K562 (cell line): ENCODE measurements around the gene SDHAF4. TPM values are rescaled to one million over a fixed set of nuclear protein-coding genes. Genes with fewer than 3 reads are reported as not detected.
A peak's percentile ranks its signal among the peaks of the same experiment; 100 is the strongest.

Experiments
- ATAC-seq: fragments of 200-7000 bp; cut with Tn5 transposase; 3 replicates; pipeline ENCODE4 v1.9.1; 2020; ENCODE audit warnings: moderate library complexity
- BruUV-seq: library from RNA; stranded (reverse); fragments of 400-500 nt; replicated peaks from 2 replicates; lab custom pipeline; 2021; lab: Mats Ljungman, UMichigan
- CTCF ChIA-PET: fragments of 300-600 bp; formaldehyde crosslinking; extraction: SDS; loops from one replicate; lab custom pipeline; 2021; ENCODE audit warnings: low intra/inter-chr PET ratio; lab: Yijun Ruan, JAX
- POLR2A ChIA-PET: fragments of 300-600, 350-650 bp; sonication (Branson Sonifier 250); formaldehyde crosslinking; extraction: SDS; loops from one replicate; lab custom pipeline; 2021; ENCODE audit warnings: antibody characterized with exemption, inconsistent platforms; lab: Yijun Ruan, JAX
- DNase-seq, 4 experiments: peaks; one replicate each; pipeline versions ENCODE4 v3.0.0 to v3.0.0-alpha.2; 2011 to 2018; ENCODE audit warnings: low spot score in 3 of 4, mixed read lengths in 3 of 4; ENCODE audit errors: extremely low read depth in 1 of 4
- FAIRE-seq: peaks from 2 replicates; lab custom pipeline; 2011; peaks lifted over from hg19 to GRCh38; lab: Jason Lieb, UNC
- H2AFZ ChIP-seq: 2 replicates; pipeline ENCODE4 v1.6.0; 2011; ENCODE audit warnings: low read depth, low read length, control low read depth, inconsistent platforms
- H3K27ac ChIP-seq: fragments of 200-600 bp; 3 replicates; pipeline ENCODE4 v1.8.0; 2011; ENCODE audit warnings: low read depth, mild to moderate bottlenecking, control low read depth, inconsistent platforms, low read length, moderate library complexity, mixed read lengths; ENCODE audit errors: extremely low read depth
- H3K27me3 ChIP-seq, 2 experiments: fragments of 300-600 bp in 1 of 2; 2 replicates in 1 of 2; 3 replicates in 1 of 2; pipeline versions ENCODE4 v1.6.0 to v1.8.0; 2011; ENCODE audit warnings: inconsistent platforms in 2 of 2, low read length in 2 of 2, mild to moderate bottlenecking in 1 of 2, mixed read lengths in 1 of 2, moderate library complexity in 1 of 2; ENCODE audit not compliant: control insufficient read depth in 2 of 2, insufficient read depth in 2 of 2
- H3K36me3 ChIP-seq: fragments of 300-600 bp; 3 replicates; pipeline ENCODE4 v1.8.0; 2011; ENCODE audit warnings: mild to moderate bottlenecking, low read length, inconsistent platforms; ENCODE audit not compliant: control insufficient read depth, insufficient read depth
- H3K4me1 ChIP-seq, 2 experiments: fragments of 200-600 bp in 1 of 2; replicated peaks in 1 of 2; 2 replicates in 1 of 2; 3 replicates in 1 of 2; pipeline versions ENCODE4 v1.5.1 to v1.8.0; 2011; ENCODE audit warnings: inconsistent platforms in 2 of 2, low read length in 2 of 2, mild to moderate bottlenecking in 1 of 2, mixed read lengths in 1 of 2, moderate library complexity in 1 of 2; ENCODE audit not compliant: control insufficient read depth in 2 of 2, insufficient read depth in 2 of 2
- H3K4me2 ChIP-seq: 2 replicates; pipeline ENCODE4 v1.6.1; 2011; ENCODE audit warnings: low read length, control low read depth, inconsistent platforms, mixed read lengths; ENCODE audit not compliant: insufficient read depth
- H3K4me3 ChIP-seq: fragments of 200-600 bp; sonication (generic), shearing (Covaris generic); 2 replicates; pipeline ENCODE4 v1.5.1; 2016; ENCODE audit warnings: control low read depth, inconsistent platforms
- H3K79me2 ChIP-seq: fragments of 200-600 bp; 3 replicates; pipeline ENCODE4 v1.8.0; 2011; ENCODE audit warnings: low read length, inconsistent platforms; ENCODE audit not compliant: control insufficient read depth, insufficient read depth
- H3K9ac ChIP-seq, 2 experiments: 2 replicates each; pipeline versions ENCODE4 v1.6.0 to v1.6.1; 2011; ENCODE audit warnings: low read depth in 2 of 2, low read length in 2 of 2, control low read depth in 1 of 2, inconsistent platforms in 1 of 2, mild to moderate bottlenecking in 1 of 2, mixed read lengths in 1 of 2; ENCODE audit not compliant: insufficient read depth in 1 of 2
- H3K9me1 ChIP-seq: one replicate; pipeline ENCODE4 v1.6.0; 2011; ENCODE audit warnings: inconsistent platforms, mild to moderate bottlenecking, low read length, moderate library complexity; ENCODE audit not compliant: control insufficient read depth, insufficient read depth
- H3K9me3 ChIP-seq: replicated peaks from 2 replicates; pipeline ENCODE4 v1.5.1; 2011; ENCODE audit warnings: low read depth, low read length, inconsistent platforms; ENCODE audit not compliant: control insufficient read depth, insufficient read depth
- H4K20me1 ChIP-seq: replicated peaks from 2 replicates; pipeline ENCODE4 v1.6.1; 2011; ENCODE audit warnings: low read length, inconsistent platforms, mixed read lengths; ENCODE audit not compliant: control insufficient read depth, insufficient read depth
- CBFA2T3 ChIP-seq: fragments of 450-650 bp; IDR thresholded peaks from 2 replicates; pipeline ENCODE4 v1.6.1; 2017
- CHD1 ChIP-seq: fragments of 200-600 bp; sonication (generic); IDR thresholded peaks from one replicate; pipeline ENCODE4 v1.6.1; 2012; ENCODE audit warnings: mild to moderate bottlenecking, moderate library complexity, low read length, inconsistent platforms
- CSDE1 ChIP-seq, 2 experiments: fragments of 450-650 bp; IDR thresholded peaks; 2 replicates each; pipeline ENCODE4 v1.6.1; 2016; ENCODE audit warnings: mild to moderate bottlenecking in 1 of 2
- EGR1 ChIP-seq: fragments of 450-650 bp; conservative IDR thresholded peaks from 2 replicates; pipeline ENCODE4 v1.6.1; 2017; ENCODE audit warnings: mild to moderate bottlenecking
- FOXK2 ChIP-seq, 2 experiments: fragments of 450-650 bp; IDR thresholded peaks in 1 of 2; conservative IDR thresholded peaks in 1 of 2; 2 replicates each; pipeline ENCODE4 v1.6.1; 2016; ENCODE audit warnings: low read depth in 2 of 2, mild to moderate bottlenecking in 1 of 2
- FOXO4 ChIP-seq: fragments of 450-650 bp; formaldehyde crosslinking; IDR thresholded peaks from 2 replicates; pipeline ENCODE4 v1.4.0; 2020; ENCODE audit warnings: mild to moderate bottlenecking, moderate library complexity
- GATAD2A ChIP-seq: fragments of 450-650 bp; IDR thresholded peaks from 2 replicates; pipeline ENCODE4 v1.6.1; 2017
- GATAD2B ChIP-seq: fragments of 450-650 bp; IDR thresholded peaks from 2 replicates; pipeline ENCODE4 v1.6.1; 2017; ENCODE audit warnings: mild to moderate bottlenecking, borderline replicate concordance
- HEY1 ChIP-seq: fragments of 250-450 bp; sonication (Bioruptor Pico); IDR thresholded peaks from 2 replicates; pipeline ENCODE4 v1.5.0; 2020; ENCODE audit warnings: mild to moderate bottlenecking, moderate library complexity, borderline replicate concordance
- IRF2 ChIP-seq: sonication (generic); formaldehyde crosslinking; IDR thresholded peaks from 2 replicates; pipeline ENCODE4 v1.8.1; 2022; ENCODE audit warnings: mild to moderate bottlenecking, missing genetic modification reagents
- KDM2B ChIP-seq: fragments of 250-450 bp; sonication (Bioruptor Pico); IDR thresholded peaks from 2 replicates; pipeline ENCODE4 v1.8.0; 2021; ENCODE audit warnings: mild to moderate bottlenecking, moderate library complexity
- NR2C2 ChIP-seq, 2 experiments: fragments of 200-800 bp in 1 of 2; sonication (Bioruptor generic) in 1 of 2; sonication (generic) in 1 of 2; formaldehyde crosslinking in 1 of 2; IDR thresholded peaks; 2 replicates each; pipeline versions ENCODE4 v1.6.1 to v1.8.0; 2016 to 2022; ENCODE audit warnings: mild to moderate bottlenecking in 1 of 2, missing compliant biosample characterization in 1 of 2, missing genetic modification characterization in 1 of 2, missing genetic modification reagents in 1 of 2
- PHTF2 ChIP-seq: fragments of 250-450 bp; sonication (Bioruptor Pico); IDR thresholded peaks from 2 replicates; pipeline ENCODE4 v1.5.0; 2021; ENCODE audit warnings: mild to moderate bottlenecking
- SLC30A9 ChIP-seq: fragments of 250-450 bp; sonication (Bioruptor Pico); IDR thresholded peaks from 2 replicates; pipeline ENCODE4 v1.8.0; 2022; ENCODE audit warnings: mild to moderate bottlenecking, moderate library complexity
- SMARCA5 ChIP-seq: fragments of 450-650 bp; IDR thresholded peaks from 2 replicates; pipeline ENCODE4 v1.6.1; 2016
- SREBF1 ChIP-seq: fragments of 150-350 bp; IDR thresholded peaks from 2 replicates; pipeline ENCODE4 v1.6.1; 2014; ENCODE audit warnings: antibody characterized with exemption, low read depth, low read length, borderline replicate concordance
- TEAD1 ChIP-seq, 2 experiments: fragments of 450-650 bp in 1 of 2; sonication (generic) in 1 of 2; formaldehyde crosslinking; IDR thresholded peaks; 2 replicates each; pipeline versions ENCODE4 v1.4.0 to v1.8.0; 2020 to 2022; ENCODE audit warnings: mild to moderate bottlenecking in 2 of 2, missing genetic modification reagents in 1 of 2
- ZFP30 ChIP-seq: fragments of 250-450 bp; sonication (Bioruptor Pico); IDR thresholded peaks from 2 replicates; pipeline ENCODE4 v1.8.0; 2022; ENCODE audit warnings: moderate library complexity, mild to moderate bottlenecking, inconsistent platforms, borderline replicate concordance
- ZNF3 ChIP-seq: fragments of 250-450 bp; sonication (Bioruptor Pico); IDR thresholded peaks from 2 replicates; pipeline ENCODE4 v1.5.0; 2021; ENCODE audit warnings: mild to moderate bottlenecking, moderate library complexity
- WGBS: fragments of 100-300 bp; shearing (Covaris generic); methylation state at CpG from one replicate; pipeline ENCODE4 v1.1.6; 2016; ENCODE audit warnings: low coverage, mixed read lengths; ENCODE audit not compliant: insufficient coverage; ENCODE audit errors: missing lambda C conversion rate; 5-methylcytosine and 5-hydroxymethylcytosine counted together
- in situ Hi-C: fragments of 300-500 bp; cut with MboI; formaldehyde crosslinking; loops from 4 replicates; pipeline ENCODE4 v1.15.0; 2018; ENCODE audit warnings: inconsistent platforms, mixed read lengths
- intact Hi-C: fragments of 100-400 bp; cut with micrococcal nuclease; formaldehyde crosslinking; loops from 2 replicates; pipeline ENCODE4 v1.14.2; 2022
- polyA plus RNA-seq, 8 experiments: library from polyadenylated mRNA; depleted of rRNA in 4 of 8; stranded (reverse) in 5 of 8; unstranded in 3 of 8; fragments of >200 nt; fragmentation: Nextera tagmentation in 2 of 8; fragmentation: Illumina TruSeq in 1 of 8; extraction: Ambion mirVana in 2 of 8; extraction: Trizol in 1 of 8; gene quantifications; 2 replicates each; pipeline versions ENCODE4 v1.2.1 to v1.2.3, GENCODE V29; 2011 to 2014; ENCODE audit warnings: inconsistent platforms in 1 of 8, missing spikeins in 1 of 8
- total RNA-seq, 7 experiments: library from RNA; depleted of rRNA in 6 of 7; stranded (reverse); fragments of >200 nt in 6 of 7; fragmentation: Illumina TruSeq in 2 of 7; extraction: Trizol in 2 of 7; gene quantifications; 2 replicates each; pipeline versions ENCODE4 v1.2.1 to v1.2.3, GENCODE V29; 2011 to 2021; ENCODE audit warnings: low replicate concordance in 1 of 7

Gene SDHAF4
- total and polyA plus RNA-seq, 9 of the 15 experiments (the other 6 are each of a cell fraction or from before 2014, with no cell fraction given) = 3.5 to 12.0 (median 6.2) TPM

GRCh38 chr6:70599187-70599586 lies 32.5 kb downstream of the SDHAF4 start:
- Histone ChIP-seq H3K27me3 (peaks cover 0 to 6% of the 10 kb centered on the region in 2 experiments; a peak in 4 of 5 replicates), H3K79me2 (no peaks in the 10 kb centered on the region), H2AFZ (no peak overlapping the region)
- intact Hi-C loops = no loop called here
- FAIRE-seq = no peak
- CTCF ChIA-PET = no interaction called here
- no peak for TF ChIP-seq ZFP30 (CRISPR knock-in tag)
- no peak for TF ChIP-seq SMARCA5
- TF ChIP-seq FOXO4 (CRISPR knock-in tag) = no peak
- no peak for TF ChIP-seq EGR1
- no peak for TF ChIP-seq PHTF2 (CRISPR knock-in tag)
- no peak for TF ChIP-seq KDM2B (CRISPR knock-in tag)
- no peak for TF ChIP-seq HEY1
- no peak for TF ChIP-seq IRF2 (CRISPR knock-in tag)
- TF ChIP-seq GATAD2A = no peak
- no peak for TF ChIP-seq ZNF3 (CRISPR knock-in tag)
- no peak for TF ChIP-seq SLC30A9
- TF ChIP-seq SREBF1 = no peak
- no peak for TF ChIP-seq CHD1
- no peak for TF ChIP-seq FOXK2 (conservative IDR thresholded peaks at IDR 0.05 in 1 of 2, IDR thresholded peaks at IDR 0.05 in 1 of 2; ENCODE audit: low read depth in 2 of 2)
- no peak for TF ChIP-seq NR2C2 (CRISPR knock-in tag; IDR thresholded peaks at IDR 0.05)
- TF ChIP-seq NR2C2 (tag; IDR thresholded peaks at IDR 0.05) = no peak
- TF ChIP-seq GATAD2B = no peak
- TF ChIP-seq CBFA2T3 = no peak
- no peak for TF ChIP-seq CSDE1 (IDR thresholded peaks at IDR 0.05)
- no peak for TF ChIP-seq TEAD1 (CRISPR knock-in tag; IDR thresholded peaks at IDR 0.05)
- TF ChIP-seq, all 486 proteins: peak for 0
- DNase-seq (peak in 1 of 4 experiments; percentile 19), ATAC-seq (peak; percentile 47; the same call in 1 of the 3 replicates)
- H3K9me3 ChIP-seq = no peaks in the 10 kb centered on the region
- in situ Hi-C loops = no loop called here
- POLR2A ChIA-PET = interaction anchor here (0.5 kb wide), 1 partner anchor 92 kb away, joined by 3 read pairs; no protein-coding TSS in a partner anchor
- no peak overlapping the region for H3K27ac ChIP-seq
- H4K20me1 ChIP-seq = no peaks in the 10 kb centered on the region
- H3K4me1 ChIP-seq = no peaks in the 10 kb centered on the region
- no peaks in the 10 kb centered on the region for H3K9me1 ChIP-seq
- H3K4me2 ChIP-seq = no peak overlapping the region
- H3K9ac ChIP-seq = no peak overlapping the region
- WGBS = 0% methylated on average over 4 of the region's 4 CpGs
- no TSS peak for BruUV-seq
- H3K4me3 ChIP-seq = no peak overlapping the region
- H3K36me3 ChIP-seq = no peaks in the 10 kb centered on the region
